ENCODE data around the gene C5orf34. TPM values are rescaled to one million over a fixed set of nuclear protein-coding genes. Genes with fewer than 3 reads are reported as not detected.
A peak's percentile ranks its signal among the peaks of the same experiment; 100 is the strongest.
"Not testable (repeated sequence)": the region's sequence is repeated elsewhere in the genome, so short reads cannot be mapped to it uniquely, and the experiment has no call there.

The C5orf34 gene
- total RNA-seq, 2 experiments from 2014 or later = 14.7 to 16.3 TPM

DNA sequence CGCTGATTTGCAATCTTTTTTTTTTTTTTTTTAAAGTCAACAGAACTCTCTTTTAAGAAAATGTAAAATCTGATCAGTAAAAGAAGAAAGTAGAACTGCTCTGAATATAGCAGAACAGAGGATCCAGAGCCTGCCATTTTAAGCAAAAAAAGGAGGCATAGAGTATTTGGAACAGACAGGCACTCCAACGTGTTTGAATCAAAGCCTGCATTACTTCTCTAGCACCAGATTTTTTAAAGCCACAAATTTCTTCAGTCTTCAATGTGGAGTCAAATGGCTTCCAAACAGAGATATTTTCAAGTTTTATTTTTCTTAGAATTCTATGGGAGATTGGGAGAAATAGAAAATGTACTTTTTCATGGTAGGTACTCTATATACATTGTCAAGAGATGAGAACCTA, 36.8 kb upstream of the C5orf34 start:
- H3K27me3 Mint-ChIP-seq (ENCODE audit: low read depth) = no peaks in the 10 kb centered on the region
- H3K27ac Mint-ChIP-seq = no peak overlapping the region
- DNase-seq = no peak
- H3K36me3 Mint-ChIP-seq (ENCODE audit: low read depth) = peaks cover 15% of the 10 kb centered on the region
- intact Hi-C loops (cut with micrococcal nuclease) = loop anchor here (10.0 kb wide), 2 partner anchors 597 to 1223 kb away; no protein-coding TSS in a partner anchor
- CTCF ChIA-PET = interaction anchor here (0.7 to 0.9 kb wide), 2 partner anchors 52 to 79 kb away, joined by 3 read pairs; no protein-coding TSS in a partner anchor
- no peak overlapping the region for H3K4me3 Mint-ChIP-seq
- H3K4me1 Mint-ChIP-seq (ENCODE audit: low read depth) = peaks cover 18% of the 10 kb centered on the region
- no peaks in the 10 kb centered on the region for H3K9me3 Mint-ChIP-seq

DNA sequence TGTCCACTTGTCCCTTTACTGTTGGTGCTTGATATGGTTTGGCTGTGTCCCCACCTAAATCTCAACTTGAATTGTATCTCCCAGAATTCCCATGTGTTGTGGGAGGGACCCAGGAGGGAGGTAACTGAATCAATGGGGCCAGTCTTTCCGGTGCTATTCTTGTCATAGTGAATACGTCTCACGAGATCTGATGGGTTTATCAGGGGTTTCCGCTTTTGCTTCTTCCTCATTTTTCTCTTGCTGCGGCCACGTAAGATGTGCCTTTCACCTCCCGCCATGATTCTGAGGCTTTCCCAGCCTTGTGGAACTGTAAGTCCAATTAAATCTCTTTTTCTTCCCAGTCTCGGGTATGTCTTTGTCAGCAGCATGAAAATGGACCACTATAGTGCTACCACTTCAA, 34.3 kb upstream of the C5orf34 start:
- H3K27me3 Mint-ChIP-seq (ENCODE audit: low read depth); intact Hi-C loops (cut with micrococcal nuclease); H3K4me3 Mint-ChIP-seq; H3K9me3 Mint-ChIP-seq; CTCF ChIA-PET; H3K27ac Mint-ChIP-seq; DNase-seq: not testable (repeated sequence)
- H3K36me3 Mint-ChIP-seq (ENCODE audit: low read depth) = peaks cover 27% of the 10 kb centered on the region
- H3K4me1 Mint-ChIP-seq (ENCODE audit: low read depth) = peaks cover 14% of the 10 kb centered on the region

DNA sequence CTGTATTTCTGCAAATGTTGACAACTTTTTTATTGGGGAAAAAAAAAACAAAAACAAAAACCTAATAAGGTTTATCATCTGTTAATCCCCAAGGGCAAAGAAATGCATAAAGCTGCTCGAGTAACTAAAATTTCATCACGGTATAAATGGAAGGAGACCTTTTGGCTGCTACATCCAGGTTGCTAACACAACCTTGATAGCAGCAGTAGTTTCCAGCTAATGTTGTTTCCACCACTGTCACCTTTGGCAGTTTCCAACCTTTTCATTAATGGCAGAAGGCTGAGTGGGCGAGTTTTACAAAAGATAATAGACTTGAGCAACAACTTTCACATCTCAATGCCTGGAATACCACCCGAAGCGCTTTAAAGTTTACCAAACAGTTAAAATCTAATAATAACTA, 33.4 kb upstream of the C5orf34 start:
- H3K4me1 Mint-ChIP-seq (ENCODE audit: low read depth) = peaks cover 14% of the 10 kb centered on the region
- no peak overlapping the region for H3K4me3 Mint-ChIP-seq
- H3K27me3 Mint-ChIP-seq (ENCODE audit: low read depth) = no peaks in the 10 kb centered on the region
- peaks cover 30% of the 10 kb centered on the region for H3K36me3 Mint-ChIP-seq (ENCODE audit: low read depth)
- DNase-seq = no peak
- no peaks in the 10 kb centered on the region for H3K9me3 Mint-ChIP-seq
- intact Hi-C loops (cut with micrococcal nuclease) = no loop called here
- no peak overlapping the region for H3K27ac Mint-ChIP-seq
- CTCF ChIA-PET = no interaction called here

DNA sequence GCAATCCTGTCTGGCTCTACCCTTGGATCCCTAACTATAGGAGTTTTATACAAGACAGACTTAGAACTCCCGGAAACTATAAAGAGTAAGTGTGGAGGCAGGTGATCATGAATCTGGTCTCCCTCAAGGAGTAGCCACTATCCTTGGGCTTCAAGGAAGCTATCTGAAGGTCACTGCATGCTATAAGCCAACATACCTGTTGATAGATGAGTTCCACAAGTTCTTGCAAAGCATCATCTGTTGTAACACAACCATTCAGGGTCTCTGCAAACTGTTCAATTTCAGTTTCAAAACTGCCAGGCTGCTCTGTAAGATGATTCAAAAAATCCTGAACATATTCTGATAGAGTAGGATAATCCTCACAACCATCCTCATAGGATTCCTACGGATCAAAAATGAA, 32.6 kb upstream of the C5orf34 start:
- no peak overlapping the region for H3K27ac Mint-ChIP-seq

DNA sequence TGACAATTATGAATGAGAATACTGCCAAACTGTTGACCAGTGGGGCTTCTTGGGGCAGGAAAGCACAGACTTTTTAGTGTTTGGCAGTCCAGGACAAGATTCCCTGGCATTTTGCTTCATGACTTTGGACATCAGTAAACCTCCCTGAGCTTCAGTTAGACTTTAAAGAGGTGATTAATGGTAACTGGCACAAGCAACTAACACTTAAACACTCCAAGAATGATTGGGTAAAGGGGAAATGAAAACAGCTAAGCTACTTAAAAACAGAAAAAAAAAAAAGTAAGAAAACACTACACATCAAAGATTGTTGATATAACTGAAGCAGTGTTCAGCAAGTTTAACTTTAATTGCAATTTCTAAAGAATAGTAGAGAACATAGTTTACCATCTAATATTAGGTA, 28.5 kb upstream of the C5orf34 start:
- Mint-ChIP-seq H3K27ac (no peak overlapping the region), H3K4me3 (no peak overlapping the region), H3K36me3 (ENCODE audit: low read depth) (peaks cover 27% of the 10 kb centered on the region), H3K4me1 (ENCODE audit: low read depth) (peaks cover 3% of the 10 kb centered on the region), H3K9me3 (no peaks in the 10 kb centered on the region), H3K27me3 (ENCODE audit: low read depth) (no peaks in the 10 kb centered on the region)
- DNase-seq = no peak
- intact Hi-C loops (cut with micrococcal nuclease) = no loop called here
- CTCF ChIA-PET = no interaction called here

More for the DNA sequence above, 32.6 kb upstream of the C5orf34 start:
- Mint-ChIP-seq H3K4me1 (ENCODE audit: low read depth) (peaks cover 14% of the 10 kb centered on the region), H3K36me3 (ENCODE audit: low read depth) (peaks cover 33% of the 10 kb centered on the region), H3K9me3 (no peaks in the 10 kb centered on the region), H3K4me3 (no peak overlapping the region), H3K27me3 (ENCODE audit: low read depth) (no peaks in the 10 kb centered on the region)
- intact Hi-C loops (cut with micrococcal nuclease) = no loop called here
- no peak for DNase-seq
- CTCF ChIA-PET = no interaction called here

DNA sequence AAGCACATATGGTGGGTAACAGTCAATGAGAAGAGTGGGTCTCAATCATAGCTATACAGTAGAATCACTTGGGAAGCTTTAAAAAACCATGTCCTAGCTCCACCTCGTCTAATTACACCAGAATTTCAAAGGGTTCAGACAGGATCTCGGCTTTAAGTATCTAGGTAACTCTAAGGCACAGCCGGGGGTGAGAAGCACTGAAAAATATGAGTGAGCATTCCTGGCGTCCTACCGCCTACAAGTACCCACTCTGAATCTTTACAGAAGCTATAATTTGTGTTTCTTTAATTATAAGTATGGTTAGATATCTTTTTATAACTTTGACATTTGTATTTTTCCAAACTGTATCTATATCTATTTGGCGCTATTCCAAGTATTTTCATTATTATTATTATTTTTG, 25.8 kb upstream of the C5orf34 start:
- Mint-ChIP-seq H3K4me3 (no peak overlapping the region), H3K36me3 (ENCODE audit: low read depth) (peaks cover 28% of the 10 kb centered on the region), H3K4me1 (ENCODE audit: low read depth) (peaks cover 2% of the 10 kb centered on the region), H3K9me3 (no peaks in the 10 kb centered on the region), H3K27ac (no peak overlapping the region), H3K27me3 (ENCODE audit: low read depth) (no peaks in the 10 kb centered on the region)
- DNase-seq = no peak
- CTCF ChIA-PET = interaction anchor here (0.8 to 1.3 kb wide), 2 partner anchors 13 to 57 kb away, joined by 3 to 4 read pairs; partner anchors contain the start of gene TMEM267
- intact Hi-C loops (cut with micrococcal nuclease) = no loop called here

DNA sequence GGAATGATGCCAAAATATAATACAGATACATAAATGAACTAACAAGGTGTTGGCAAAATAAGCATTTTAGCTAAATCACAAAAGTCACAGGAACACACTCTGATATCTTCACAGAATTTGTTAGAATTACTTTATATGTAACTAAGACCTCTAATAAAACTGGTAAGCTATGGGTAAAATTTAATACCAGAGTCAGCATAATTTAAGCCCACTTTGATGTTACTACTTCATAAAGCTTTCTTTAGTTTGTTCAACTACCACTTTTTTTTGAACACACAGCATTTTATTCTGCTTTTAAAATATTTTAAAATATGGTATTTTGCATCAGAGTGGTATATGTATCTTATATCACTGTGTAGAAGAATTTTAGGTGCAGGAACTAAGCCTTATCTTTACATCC, 22.0 kb upstream of the C5orf34 start:
- Mint-ChIP-seq H3K36me3 (ENCODE audit: low read depth) (peaks cover 26% of the 10 kb centered on the region), H3K4me1 (ENCODE audit: low read depth) (peaks cover 10% of the 10 kb centered on the region), H3K4me3 (no peak overlapping the region), H3K27ac (no peak overlapping the region), H3K9me3 (no peaks in the 10 kb centered on the region), H3K27me3 (ENCODE audit: low read depth) (no peaks in the 10 kb centered on the region)
- DNase-seq = no peak
- CTCF ChIA-PET = interaction anchor here (2.0 kb wide), 1 partner anchor 18 kb away, joined by 5 read pairs; no protein-coding TSS in a partner anchor
- intact Hi-C loops (cut with micrococcal nuclease) = no loop called here

DNA sequence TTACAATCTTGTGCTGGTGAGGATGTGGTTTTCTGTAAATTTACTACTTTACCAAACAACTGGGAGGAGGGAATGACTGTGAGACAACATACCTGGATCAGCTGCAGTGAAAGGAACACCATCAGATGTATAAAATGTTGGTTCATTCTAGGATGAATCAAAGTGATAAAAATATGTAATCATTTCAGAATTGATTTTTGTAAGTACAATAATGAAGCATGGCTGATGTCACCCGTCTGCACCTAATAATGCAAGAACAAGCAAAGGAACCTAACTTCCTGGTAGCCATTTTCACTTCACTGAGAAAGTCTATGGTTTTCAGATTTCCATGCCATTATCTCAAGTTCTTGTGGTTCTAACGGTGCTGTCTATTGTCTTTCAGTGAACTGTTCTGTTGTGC, 18.7 kb upstream of the C5orf34 start:
- CTCF ChIA-PET = no interaction called here
- intact Hi-C loops (cut with micrococcal nuclease) = loop anchor here (1.0 kb wide), 1 partner anchor 18 kb away; the partner anchor contains the start of gene C5orf34
- DNase-seq = peak; percentile 24
- Mint-ChIP-seq H3K36me3 (ENCODE audit: low read depth) (peaks cover 33% of the 10 kb centered on the region), H3K9me3 (no peaks in the 10 kb centered on the region), H3K4me1 (ENCODE audit: low read depth) (peaks cover 10% of the 10 kb centered on the region), H3K27me3 (ENCODE audit: low read depth) (no peaks in the 10 kb centered on the region), H3K27ac (peak overlapping the region; percentile 71), H3K4me3 (no peak overlapping the region)

DNA sequence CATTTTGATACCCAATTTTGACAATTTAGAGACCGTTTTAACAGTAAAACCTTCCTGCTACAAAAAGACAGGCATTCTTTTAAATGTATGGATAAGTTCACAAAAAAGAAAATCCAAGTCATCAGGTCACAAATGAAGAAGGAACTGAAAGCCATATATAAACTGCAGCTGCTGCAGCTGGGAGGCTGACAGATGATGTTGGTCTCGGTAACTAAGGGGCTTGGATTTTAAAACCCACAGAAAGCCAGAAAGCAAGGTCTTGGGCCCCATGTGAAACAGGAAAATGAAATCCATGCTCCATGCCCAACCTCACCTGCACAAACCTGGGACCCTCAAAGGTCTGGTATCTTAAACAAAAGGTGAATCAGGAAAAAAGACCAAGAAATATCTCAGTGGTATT, 15.7 kb upstream of the C5orf34 start:
- Mint-ChIP-seq H3K9me3 (no peaks in the 10 kb centered on the region), H3K4me3 (no peak overlapping the region), H3K36me3 (ENCODE audit: low read depth) (peaks cover 35% of the 10 kb centered on the region), H3K27ac (no peak overlapping the region), H3K27me3 (ENCODE audit: low read depth) (no peaks in the 10 kb centered on the region), H3K4me1 (ENCODE audit: low read depth) (peaks cover 12% of the 10 kb centered on the region)
- CTCF ChIA-PET = no interaction called here
- intact Hi-C loops (cut with micrococcal nuclease) = no loop called here
- DNase-seq = no peak

DNA sequence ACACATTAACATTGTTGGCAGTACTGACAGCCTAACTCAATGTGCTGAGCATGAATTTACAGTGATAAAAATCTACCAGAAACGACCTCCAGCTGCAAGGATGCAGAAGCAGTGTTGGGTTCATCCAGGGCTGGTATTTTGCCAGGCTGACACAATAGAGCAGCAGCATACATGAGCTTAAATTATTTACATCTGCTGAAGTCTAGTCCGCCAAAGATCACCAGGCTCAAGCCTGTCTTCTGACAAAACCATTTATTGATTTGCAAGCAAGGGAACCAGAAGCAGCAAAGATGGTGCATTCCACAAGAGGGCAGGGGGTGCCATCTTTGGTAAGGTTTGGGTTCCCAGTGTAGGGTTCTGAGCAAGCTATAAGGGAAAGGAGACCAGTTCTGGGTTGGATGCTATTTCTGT, 8.7 kb upstream of the C5orf34 start:
- DNase-seq = no peak
- CTCF ChIA-PET = interaction anchor here (0.6 kb wide), 1 partner anchor 32 kb away, joined by 3 read pairs; no protein-coding TSS in a partner anchor
- no peak overlapping the region for H3K27ac Mint-ChIP-seq
- no peak overlapping the region for H3K4me3 Mint-ChIP-seq
- no peaks in the 10 kb centered on the region for H3K27me3 Mint-ChIP-seq (ENCODE audit: low read depth)
- intact Hi-C loops (cut with micrococcal nuclease) = no loop called here
- peaks cover 2% of the 10 kb centered on the region for H3K4me1 Mint-ChIP-seq (ENCODE audit: low read depth)
- H3K9me3 Mint-ChIP-seq = no peaks in the 10 kb centered on the region
- H3K36me3 Mint-ChIP-seq (ENCODE audit: low read depth) = peaks cover 25% of the 10 kb centered on the region

DNA sequence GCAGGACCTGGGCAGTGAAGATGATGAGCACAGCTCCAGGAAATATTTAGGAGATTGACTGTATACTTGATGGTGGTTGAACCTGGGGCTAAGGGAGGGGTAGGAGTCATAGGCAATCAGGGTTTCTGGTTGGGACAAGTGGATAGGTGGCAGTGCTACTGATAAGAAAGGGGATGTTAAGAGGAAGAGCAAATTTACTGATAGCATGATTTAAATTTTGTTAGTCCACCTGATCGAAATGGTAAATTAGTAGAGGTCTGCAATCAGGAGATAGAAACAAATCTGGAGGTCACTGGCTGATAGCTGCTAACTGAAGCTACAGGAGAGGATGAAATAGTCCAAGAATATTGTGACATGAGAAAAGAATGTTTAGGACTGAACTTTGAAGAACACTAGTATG, 5.7 kb upstream of the C5orf34 start:
- no peaks in the 10 kb centered on the region for H3K27me3 Mint-ChIP-seq (ENCODE audit: low read depth)
- no peaks in the 10 kb centered on the region for H3K9me3 Mint-ChIP-seq
- DNase-seq = no peak
- CTCF ChIA-PET = no interaction called here
- intact Hi-C loops (cut with micrococcal nuclease) = no loop called here
- H3K27ac Mint-ChIP-seq = no peak overlapping the region
- no peak overlapping the region for H3K4me3 Mint-ChIP-seq
- H3K36me3 Mint-ChIP-seq (ENCODE audit: low read depth) = peaks cover 13% of the 10 kb centered on the region
- peaks cover 5% of the 10 kb centered on the region for H3K4me1 Mint-ChIP-seq (ENCODE audit: low read depth)

DNA sequence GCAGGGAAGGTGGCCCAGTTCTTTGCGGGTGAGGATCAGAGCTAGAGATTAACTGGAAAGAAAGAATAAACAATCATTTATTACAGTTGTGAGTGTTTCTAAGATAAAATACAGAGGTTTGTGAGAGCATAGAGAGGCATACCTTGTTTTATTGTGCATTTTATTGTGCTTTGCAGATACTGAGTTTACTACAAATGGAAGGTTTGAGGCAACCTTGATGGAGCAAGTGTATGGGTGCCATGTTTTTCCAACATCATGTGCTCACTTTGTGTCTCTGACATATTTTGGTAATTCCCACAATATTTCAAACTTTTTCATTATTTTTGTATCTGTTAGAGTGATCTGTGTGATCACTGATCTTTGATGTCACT, 715 bp upstream of the C5orf34 start:
- Mint-ChIP-seq H3K27me3 (ENCODE audit: low read depth) (no peaks in the 10 kb centered on the region), H3K4me3 (peak overlapping the region; percentile 94), H3K36me3 (ENCODE audit: low read depth) (peaks cover 18% of the 10 kb centered on the region), H3K4me1 (ENCODE audit: low read depth) (peaks cover 25% of the 10 kb centered on the region), H3K27ac (peak overlapping the region; percentile 99), H3K9me3 (no peaks in the 10 kb centered on the region)
- CTCF ChIA-PET = interaction anchor here (1.3 kb wide), 1 partner anchor 32 kb away, joined by 4 read pairs; the partner anchor contains the start of gene TMEM267
- DNase-seq = no peak
- intact Hi-C loops (cut with micrococcal nuclease) = loop anchor here (1.0 to 10.0 kb wide), 10 partner anchors 18 to 1591 kb away; partner anchors contain the start of genes FBXO4, HMGCS1 and NNT

DNA sequence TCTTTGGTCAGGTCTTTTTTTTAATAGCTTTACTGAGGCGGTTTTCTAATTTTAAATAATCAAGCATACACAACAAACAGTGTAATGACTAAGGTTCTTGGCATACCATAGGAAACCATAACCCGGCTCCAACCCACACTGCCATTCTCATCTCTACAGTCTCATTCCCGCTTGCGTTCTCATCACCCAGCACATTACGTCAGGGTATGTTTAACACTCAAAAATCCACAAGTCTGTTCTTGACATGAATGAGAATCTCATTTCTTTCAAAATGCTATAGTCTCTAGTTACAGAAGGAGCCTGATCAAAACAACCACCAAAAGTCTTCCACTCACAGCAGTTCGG, 505 bp downstream of the C5orf34 start:
- peak; percentile 68 for DNase-seq
- Mint-ChIP-seq H3K4me1 (ENCODE audit: low read depth) (peaks cover 25% of the 10 kb centered on the region), H3K4me3 (peak overlapping the region; percentile 94), H3K36me3 (ENCODE audit: low read depth) (peaks cover 18% of the 10 kb centered on the region), H3K27ac (peak overlapping the region; percentile 99), H3K27me3 (ENCODE audit: low read depth) (no peaks in the 10 kb centered on the region), H3K9me3 (no peaks in the 10 kb centered on the region)
- intact Hi-C loops (cut with micrococcal nuclease) = loop anchor here (2.0 to 10.0 kb wide), 2 partner anchors 210 to 1590 kb away; partner anchors contain the start of gene FBXO4
- CTCF ChIA-PET = interaction anchor here (0.7 to 1.4 kb wide), 3 partner anchors 15 to 30 kb away, joined by 4 to 9 read pairs (median 5); partner anchors contain the start of gene TMEM267
